PC-3 (cell line): ENCODE measurements around the gene OCA2. TPM values are rescaled to one million over a fixed set of nuclear protein-coding genes. Genes with fewer than 3 reads are reported as not detected.

ENCODE experiments used
- ATAC-seq: fragments of 200-7000 bp; cut with Tn5 transposase; 2 replicates; pipeline ENCODE4 v1.9.1; 2020; ENCODE audit warnings: mild to moderate bottlenecking, moderate library complexity
- BruUV-seq: library from RNA; stranded (reverse); fragments of 400-500 nt; replicated peaks from 2 replicates; lab custom pipeline; 2021; lab: Mats Ljungman, UMichigan
- CTCF ChIA-PET: fragments of 300-600 bp; sonication (Branson Sonifier 250); formaldehyde crosslinking; loops from one replicate; lab custom pipeline; 2022; ENCODE audit warnings: antibody characterized with exemption; lab: Charles Lee
- POLR2A ChIA-PET: fragments of 300-600 bp; sonication (Branson Sonifier 250); formaldehyde crosslinking; loops from one replicate; lab custom pipeline; 2022; ENCODE audit warnings: antibody characterized with exemption; ENCODE audit not compliant: unreplicated experiment; lab: Charles Lee
- DNase-seq: peaks from one replicate; pipeline ENCODE4 v3.0.0-alpha.2; 2015
- H2AFZ ChIP-seq: fragments of 300-600 bp; sonication (generic); 2 replicates; pipeline ENCODE4 v1.6.0; 2016; ENCODE audit warnings: antibody characterized with exemption, low read length
- H3F3A ChIP-seq: fragments of 300-600 bp; sonication (generic); one replicate; pipeline ENCODE4 v1.6.0; 2017; ENCODE audit warnings: antibody characterized with exemption, low read length, control low read depth, mild to moderate bottlenecking; ENCODE audit not compliant: unreplicated experiment
- H3K27ac ChIP-seq: fragments of 300-600 bp; sonication (generic); 2 replicates; pipeline ENCODE4 v1.5.1; 2016; ENCODE audit warnings: mild to moderate bottlenecking, low read length
- H3K27me3 ChIP-seq: fragments of 300-600 bp; sonication (generic); 2 replicates; pipeline ENCODE4 v1.6.1; 2016; ENCODE audit warnings: low read length, mixed read lengths
- H3K36me3 ChIP-seq: fragments of 300-600 bp; sonication (generic); 2 replicates; pipeline ENCODE4 v1.6.1; 2016; ENCODE audit warnings: low read depth, mixed run types, low read length, mixed read lengths
- H3K4me1 ChIP-seq: fragments of 300-600 bp; sonication (generic); 2 replicates; pipeline ENCODE4 v1.5.1; 2016; ENCODE audit warnings: low read length; ENCODE audit not compliant: insufficient read depth
- H3K4me2 ChIP-seq: fragments of 300-600 bp; sonication (generic); 2 replicates; pipeline ENCODE4 v1.6.0; 2016; ENCODE audit warnings: low read length
- H3K4me3 ChIP-seq: fragments of 300-600 bp; sonication (generic); 2 replicates; pipeline ENCODE4 v1.5.1; 2016; ENCODE audit warnings: mild to moderate bottlenecking, low read length, mixed read lengths
- H3K79me2 ChIP-seq: fragments of 300-600 bp; sonication (generic); 2 replicates; pipeline ENCODE4 v1.6.1; 2017; ENCODE audit warnings: low read length, mixed read lengths
- H3K9ac ChIP-seq: fragments of 300-600 bp; sonication (generic); 2 replicates; pipeline ENCODE4 v1.6.0; 2016; ENCODE audit warnings: mild to moderate bottlenecking, low read length
- H3K9me2 ChIP-seq: fragments of 300-600 bp; sonication (generic); replicated peaks from 2 replicates; pipeline ENCODE4 v1.6.1; 2016; ENCODE audit warnings: mixed run types, low read length, mixed read lengths
- H3K9me3 ChIP-seq: fragments of 300-600 bp; sonication (generic); 2 replicates; pipeline ENCODE4 v1.6.1; 2016; ENCODE audit warnings: low read length, mixed read lengths
- H4K20me1 ChIP-seq: fragments of 300-600 bp; sonication (generic); 2 replicates; pipeline ENCODE4 v1.6.1; 2016; ENCODE audit warnings: low read length, mixed read lengths
- EZH2 ChIP-seq: fragments of 300-600 bp; sonication (generic); IDR thresholded peaks from one replicate; pipeline ENCODE4 v1.6.1; 2017; ENCODE audit warnings: antibody characterized with exemption, mild to moderate bottlenecking, low read length; ENCODE audit not compliant: unreplicated experiment
- EZH2phosphoT487 ChIP-seq: fragments of 300-600 bp; sonication (generic); IDR thresholded peaks from 2 replicates; pipeline ENCODE4 v1.6.1; 2018; ENCODE audit warnings: mild to moderate bottlenecking, antibody characterized with exemption, low read length, borderline replicate concordance
- intact Hi-C: fragments of 100-400 bp; cut with micrococcal nuclease; formaldehyde crosslinking; loops from 2 replicates; pipeline ENCODE4 v1.9.0; 2023
- total RNA-seq: library from RNA; depleted of rRNA; stranded (reverse); fragments of >200 nt; gene quantifications from 2 replicates; pipeline ENCODE4 v1.2.3, GENCODE V29; 2014
- TF ChIP-seq, protein P1 (sequence below): fragments of 300-600 bp; sonication (generic); conservative IDR thresholded peaks from 2 replicates; pipeline ENCODE4 v1.5.1; 2017; ENCODE audit warnings: antibody characterized with exemption, low read depth, mild to moderate bottlenecking, low read length

OCA2 gene
- total RNA-seq, 1 experiment from 2014 or later: not detected

DNA sequence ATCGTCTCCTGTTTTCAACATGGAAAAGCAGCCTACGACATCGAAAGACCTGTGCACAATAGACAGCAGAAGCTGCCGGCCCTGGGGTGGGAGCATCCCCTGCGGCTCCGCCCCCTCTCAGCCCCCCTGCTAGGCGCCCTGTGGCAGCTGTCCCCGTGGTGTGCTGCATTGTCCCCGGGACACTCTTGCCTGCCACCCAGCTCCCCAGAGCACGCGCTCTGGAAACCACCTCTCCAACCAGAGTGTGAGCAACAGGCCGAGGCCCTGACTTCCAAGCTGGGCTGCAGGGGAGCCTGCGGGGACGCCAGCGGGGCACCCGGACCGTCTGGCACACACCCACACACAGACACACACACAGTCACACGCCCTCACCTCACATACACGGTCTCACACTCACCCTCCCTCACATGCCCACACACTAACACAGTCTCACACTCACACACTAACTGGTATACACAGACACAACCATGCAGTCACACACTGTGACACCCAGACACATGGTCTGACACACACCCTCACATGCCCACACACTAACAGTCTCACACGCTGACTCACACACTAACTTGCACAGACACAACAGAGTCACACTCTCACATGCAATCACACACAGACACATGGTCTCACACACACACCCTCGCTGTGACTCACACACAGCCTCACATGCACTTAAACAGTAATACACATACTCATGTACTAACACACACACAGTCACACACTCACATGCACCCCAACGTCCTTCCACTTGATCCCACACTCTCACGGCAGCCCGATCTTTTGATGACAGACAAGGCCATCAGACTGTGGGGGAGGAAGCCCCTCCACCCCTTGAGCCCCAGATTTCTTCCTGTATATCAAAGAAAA lies 94.7 kb downstream of the OCA2 start:
- ATAC-seq: no peak
- Histone ChIP-seq H3K79me2 (no peaks in the 10 kb centered on the region), H3K27ac (no peak overlapping the region), H3K4me1 (no peaks in the 10 kb centered on the region), H3K9me2 (no peaks in the 10 kb centered on the region), H3K9ac (no peak overlapping the region), H3K27me3 (no peaks in the 10 kb centered on the region), H3K4me2 (no peak overlapping the region), H3K9me3 (no peaks in the 10 kb centered on the region), H2AFZ (no peak overlapping the region), H3F3A (no peaks in the 10 kb centered on the region), H3K36me3 (no peaks in the 10 kb centered on the region), H3K4me3 (no peak overlapping the region), H4K20me1 (no peaks in the 10 kb centered on the region)
- BruUV-seq: no TSS peak
- TF ChIP-seq EZH2phosphoT487 (no peak), EZH2 (no peak)
- TF ChIP-seq, protein P1, sequence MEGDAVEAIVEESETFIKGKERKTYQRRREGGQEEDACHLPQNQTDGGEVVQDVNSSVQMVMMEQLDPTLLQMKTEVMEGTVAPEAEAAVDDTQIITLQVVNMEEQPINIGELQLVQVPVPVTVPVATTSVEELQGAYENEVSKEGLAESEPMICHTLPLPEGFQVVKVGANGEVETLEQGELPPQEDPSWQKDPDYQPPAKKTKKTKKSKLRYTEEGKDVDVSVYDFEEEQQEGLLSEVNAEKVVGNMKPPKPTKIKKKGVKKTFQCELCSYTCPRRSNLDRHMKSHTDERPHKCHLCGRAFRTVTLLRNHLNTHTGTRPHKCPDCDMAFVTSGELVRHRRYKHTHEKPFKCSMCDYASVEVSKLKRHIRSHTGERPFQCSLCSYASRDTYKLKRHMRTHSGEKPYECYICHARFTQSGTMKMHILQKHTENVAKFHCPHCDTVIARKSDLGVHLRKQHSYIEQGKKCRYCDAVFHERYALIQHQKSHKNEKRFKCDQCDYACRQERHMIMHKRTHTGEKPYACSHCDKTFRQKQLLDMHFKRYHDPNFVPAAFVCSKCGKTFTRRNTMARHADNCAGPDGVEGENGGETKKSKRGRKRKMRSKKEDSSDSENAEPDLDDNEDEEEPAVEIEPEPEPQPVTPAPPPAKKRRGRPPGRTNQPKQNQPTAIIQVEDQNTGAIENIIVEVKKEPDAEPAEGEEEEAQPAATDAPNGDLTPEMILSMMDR: no peak
- ChIA-PET POLR2A (no interaction called here), CTCF (no interaction called here)
- DNase-seq: no peak
- intact Hi-C loops: no loop called here

DNA sequence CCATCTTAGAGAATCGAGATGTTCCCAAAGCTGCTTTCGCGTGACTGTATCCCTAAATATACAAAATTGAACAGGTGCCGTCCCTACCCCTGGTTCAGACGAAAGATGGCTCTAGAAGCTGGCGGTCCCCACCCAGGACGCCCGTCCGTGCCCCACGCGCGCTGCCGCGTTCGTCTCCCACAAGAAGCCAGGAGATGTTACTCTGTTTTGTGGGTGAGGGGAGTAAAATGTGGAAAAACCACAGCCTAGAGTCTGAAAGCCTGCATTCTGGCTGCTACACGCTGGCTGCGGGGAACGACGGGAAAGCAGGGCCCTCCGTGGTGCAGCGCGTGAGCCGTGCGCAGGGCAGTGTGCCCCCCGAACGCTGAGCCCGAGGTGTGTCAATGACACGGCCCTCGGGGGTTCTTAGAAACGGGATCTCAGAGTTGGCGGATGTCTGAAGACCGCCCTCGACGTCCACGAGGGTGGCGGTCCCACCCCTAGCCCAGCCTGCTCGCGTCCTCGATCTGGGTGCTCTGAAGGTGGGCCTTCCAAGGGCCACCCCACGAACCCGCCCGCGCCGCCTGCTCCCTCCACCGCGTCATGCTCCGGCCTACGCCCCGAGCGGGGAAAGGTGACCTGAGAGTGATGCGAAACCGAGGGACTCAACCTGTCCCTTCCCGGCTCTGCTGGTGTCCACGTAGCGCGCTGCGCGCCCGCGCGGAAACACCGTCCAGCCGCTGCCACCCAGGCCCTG lies 95.6 kb downstream of the OCA2 start:
- no peak overlapping the region for H3K4me3 ChIP-seq
- H3F3A ChIP-seq: no peaks in the 10 kb centered on the region
- ATAC-seq (no peak), DNase-seq (no peak)
- BruUV-seq: no TSS peak
- no peaks in the 10 kb centered on the region for H3K9me3 ChIP-seq
- no peaks in the 10 kb centered on the region for H3K36me3 ChIP-seq
- H3K9me2 ChIP-seq: no peaks in the 10 kb centered on the region
- H3K9ac ChIP-seq: no peak overlapping the region
- H3K4me1 ChIP-seq: no peaks in the 10 kb centered on the region
- H2AFZ ChIP-seq: no peak overlapping the region
- H3K4me2 ChIP-seq: no peak overlapping the region
- no peak overlapping the region for H3K27ac ChIP-seq
- POLR2A ChIA-PET: no interaction called here
- CTCF ChIA-PET: no interaction called here
- H3K27me3 ChIP-seq: no peaks in the 10 kb centered on the region
- TF ChIP-seq, protein P1: no peak
- no peak for TF ChIP-seq EZH2phosphoT487
- no peak for TF ChIP-seq EZH2
- intact Hi-C loops: no loop called here
- no peaks in the 10 kb centered on the region for H3K79me2 ChIP-seq
- H4K20me1 ChIP-seq: no peaks in the 10 kb centered on the region

DNA sequence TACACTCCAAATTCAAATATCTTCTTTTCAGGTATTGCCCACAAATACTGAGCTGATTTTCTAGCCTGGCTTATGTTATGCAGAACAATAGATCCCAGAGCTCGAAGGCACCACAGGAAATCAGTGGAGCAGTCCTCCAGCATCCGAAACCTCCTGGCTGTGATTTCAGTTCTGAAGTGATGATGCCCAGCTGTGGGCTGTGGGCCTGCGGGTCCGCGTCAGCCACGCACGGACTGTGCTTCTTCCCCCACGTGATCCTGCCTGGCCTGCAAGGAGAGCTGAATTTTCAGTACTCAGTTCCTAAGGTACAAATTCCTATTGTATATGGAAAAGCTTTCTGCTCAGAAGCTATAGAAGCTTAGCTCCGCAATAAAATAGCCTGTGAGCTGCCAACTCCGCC lies 96.2 kb downstream of the OCA2 start:
- no peak overlapping the region for H3K4me3 ChIP-seq
- no peak overlapping the region for H3K27ac ChIP-seq
- no peaks in the 10 kb centered on the region for H3K9me3 ChIP-seq
- CTCF ChIA-PET: no interaction called here
- no peaks in the 10 kb centered on the region for H3K36me3 ChIP-seq
- no peaks in the 10 kb centered on the region for H3K27me3 ChIP-seq
- intact Hi-C loops: no loop called here
- no peaks in the 10 kb centered on the region for H3K4me1 ChIP-seq
- no peaks in the 10 kb centered on the region for H3K9me2 ChIP-seq
- no peak overlapping the region for H2AFZ ChIP-seq
- ATAC-seq: no peak
- TF ChIP-seq EZH2phosphoT487 (no peak), EZH2 (no peak)
- TF ChIP-seq, protein P1: no peak
- H3K9ac ChIP-seq: no peak overlapping the region
- H4K20me1 ChIP-seq: no peaks in the 10 kb centered on the region
- no TSS peak for BruUV-seq
- no peaks in the 10 kb centered on the region for H3F3A ChIP-seq
- no peak overlapping the region for H3K4me2 ChIP-seq
- POLR2A ChIA-PET: no interaction called here
- DNase-seq: no peak
- H3K79me2 ChIP-seq: no peaks in the 10 kb centered on the region
